HG03159 (cell line): ENCODE results near the gene SP100.
"Not testable (repeated sequence)": the region's sequence is repeated elsewhere in the genome, so short reads cannot be mapped to it uniquely, and the experiment has no call there.

ENCODE experiments used
- ATAC-seq: cut with Tn5 transposase; IDR thresholded peaks from one replicate; pipeline ENCODE4 v1.9.1; 2021; ENCODE audit warnings: mild to moderate bottlenecking, moderate library complexity; ENCODE audit not compliant: unreplicated experiment

The SP100 gene

DNA sequence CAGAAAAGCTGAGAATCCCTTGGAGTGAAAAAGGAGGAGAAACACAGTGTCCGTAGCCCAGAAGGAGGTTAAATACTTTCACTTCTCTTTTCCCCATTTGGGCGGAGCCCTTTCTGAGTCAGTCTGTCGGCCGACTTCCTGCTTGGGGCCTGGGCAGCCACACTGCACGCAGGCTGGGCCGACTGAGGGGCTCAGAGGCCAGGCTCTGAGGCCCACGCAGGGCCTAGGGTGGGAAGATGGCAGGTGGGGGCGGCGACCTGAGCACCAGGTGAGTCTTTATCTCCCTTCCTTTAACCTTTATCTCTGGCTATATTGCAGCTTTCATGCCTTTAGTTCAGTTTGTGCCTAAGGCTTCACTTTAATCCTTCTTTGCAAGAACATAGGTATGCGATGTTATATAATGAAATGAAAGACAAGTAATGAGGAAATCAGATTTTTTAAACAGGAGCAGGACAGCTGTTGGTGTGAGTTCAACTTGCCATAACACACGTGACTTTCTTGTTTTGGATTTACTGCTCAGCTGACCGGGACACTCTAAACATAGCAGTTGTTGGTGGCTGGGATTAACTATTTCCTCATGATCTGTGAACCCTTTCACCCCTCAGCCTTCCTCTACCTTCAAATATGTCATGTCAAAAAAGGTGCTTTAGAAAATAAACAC, at the start of gene SP100:
SP100 (plus strand) TSS at position 141 of the 661 bp plus-strand sequence; CDS start at position 237, 96 bp downstream.
- ATAC-seq, result peak; percentile 82

DNA sequence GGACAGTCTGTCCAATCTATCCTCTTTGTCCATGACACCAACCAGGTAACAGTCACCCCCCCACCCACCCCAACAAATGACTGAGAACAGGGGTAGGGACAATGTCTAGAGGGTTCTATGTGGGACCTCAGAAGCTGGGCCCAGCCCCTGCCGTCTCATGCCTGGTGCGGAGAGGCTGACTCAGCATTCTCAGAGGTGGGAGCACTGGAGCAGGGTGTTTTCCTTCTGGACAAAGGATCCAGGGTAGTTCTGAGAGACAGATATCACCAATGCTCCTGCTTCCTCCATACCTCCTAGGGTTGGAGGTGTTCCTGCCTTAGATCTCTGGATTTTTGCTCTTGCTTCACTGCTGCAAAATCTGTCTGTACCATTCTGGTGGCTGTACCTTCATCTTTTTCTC, 33.9 kb upstream of the SP100 start:
- no peak for ATAC-seq

DNA sequence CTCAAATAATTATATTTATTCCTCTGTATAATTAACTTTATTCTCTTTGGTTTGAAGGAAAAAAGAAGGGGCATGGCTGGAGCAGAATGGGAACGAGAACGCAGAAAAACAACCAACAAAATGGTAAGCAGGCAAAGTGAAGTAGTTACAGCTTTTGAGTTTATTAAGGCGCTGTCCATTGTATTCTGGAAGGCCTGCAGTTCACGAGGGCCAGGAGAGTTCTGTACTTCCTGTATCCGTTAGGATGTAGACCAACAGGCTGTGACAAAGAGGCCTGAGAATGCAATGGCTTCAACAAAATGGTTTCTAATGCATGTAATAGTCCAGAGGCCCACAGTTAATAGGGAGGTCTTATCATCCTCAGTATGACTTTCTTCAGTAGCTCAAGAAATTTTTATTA, 32.5 kb upstream of the SP100 start:
- no peak for ATAC-seq

DNA sequence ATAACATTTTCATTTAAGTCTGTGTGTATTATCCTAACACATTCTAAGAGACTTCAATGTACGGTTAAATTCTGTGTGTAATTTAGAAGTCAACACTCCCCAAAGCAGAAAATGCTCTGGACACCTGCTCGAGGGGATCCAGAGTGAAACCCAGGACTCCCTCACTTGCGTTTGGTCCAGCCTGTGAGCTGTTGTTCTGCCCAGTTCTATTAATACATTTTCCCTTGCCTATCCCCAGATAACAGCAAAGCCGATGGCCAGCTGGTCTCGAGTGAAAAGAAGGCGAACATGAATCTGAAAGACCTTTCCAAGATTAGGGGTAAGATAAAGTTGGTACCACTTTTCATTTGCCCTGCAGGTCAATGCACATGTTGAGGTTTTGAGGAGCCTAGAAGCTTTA, 31.0 kb upstream of the SP100 start:
- no peak for ATAC-seq

DNA sequence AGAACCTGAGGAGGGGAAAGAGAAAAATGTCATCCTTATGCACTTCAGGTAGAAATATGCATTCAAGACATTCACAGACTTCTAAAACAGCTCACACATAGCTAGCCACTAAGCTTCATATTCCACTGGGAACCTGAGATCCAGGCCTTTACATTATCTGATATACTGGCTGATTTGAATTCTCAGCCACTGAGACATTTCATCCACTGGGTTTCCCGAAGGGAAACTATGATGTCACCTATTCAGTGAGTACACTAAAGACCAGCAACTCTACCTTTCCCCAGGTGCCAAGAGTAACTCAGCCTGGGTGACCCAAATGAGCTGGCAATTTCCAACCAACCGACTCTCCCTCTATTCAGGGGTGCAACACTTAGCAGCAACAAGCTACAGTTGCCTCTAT, 21.7 kb upstream of the SP100 start:
- no peak for ATAC-seq

DNA sequence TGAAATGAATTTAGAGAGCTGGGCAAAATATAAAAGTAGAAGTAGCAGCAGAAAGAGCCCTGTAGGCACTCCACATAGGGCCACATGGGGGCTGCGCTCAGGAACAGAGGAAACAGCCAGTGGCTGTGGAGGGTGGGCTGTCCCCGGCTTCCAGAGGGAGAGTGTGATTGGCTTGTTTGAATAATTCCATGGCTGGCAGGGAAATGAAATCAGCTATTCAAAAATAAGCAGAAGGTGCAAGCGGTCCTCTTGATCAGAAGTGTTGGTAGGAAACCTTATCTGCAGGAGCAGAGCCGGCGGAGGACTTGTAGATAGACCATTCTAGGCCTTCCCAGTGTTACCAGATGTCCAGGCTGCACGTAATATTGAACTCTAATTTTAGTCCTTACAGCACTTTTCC, 17.3 kb upstream of the SP100 start:
- ATAC-seq, result not testable (repeated sequence)

DNA sequence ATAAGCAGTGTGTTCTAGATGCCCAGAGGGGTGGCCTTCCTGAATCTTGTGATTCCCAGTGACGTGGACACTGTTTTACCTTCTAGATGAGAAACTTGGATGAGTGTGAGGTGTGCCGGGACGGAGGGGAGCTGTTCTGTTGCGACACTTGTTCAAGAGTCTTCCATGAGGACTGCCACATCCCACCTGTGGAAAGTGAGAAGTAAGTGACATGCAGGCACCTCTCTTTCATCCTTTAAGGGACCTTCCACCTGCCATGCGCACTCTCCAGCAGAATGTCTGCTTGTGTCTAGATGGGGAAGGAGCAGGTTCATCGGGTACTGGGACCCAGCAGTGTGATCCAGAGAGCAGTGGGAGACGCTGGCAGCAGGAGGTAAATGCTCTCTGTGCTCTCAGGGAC, 16.0 kb upstream of the SP100 start:
- ATAC-seq, result no peak

DNA sequence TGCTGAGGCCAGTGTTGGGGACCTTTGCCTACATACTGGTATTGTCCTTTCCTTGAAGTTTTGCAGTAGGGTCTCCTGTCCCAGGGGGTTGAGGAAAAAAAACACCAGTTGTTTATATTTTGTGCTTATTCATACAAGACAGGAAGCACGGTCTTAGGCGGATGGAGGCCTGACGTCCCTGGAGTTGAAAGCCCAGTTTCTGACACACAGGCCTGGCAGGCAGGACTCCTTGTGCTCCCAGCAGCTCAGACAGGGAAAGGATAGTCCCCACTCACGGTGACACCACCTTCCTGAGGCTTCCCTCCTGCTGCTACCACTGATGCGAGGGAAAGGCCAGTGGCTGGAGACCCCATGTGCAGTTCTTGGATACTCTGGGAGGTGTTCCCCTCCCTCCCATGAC, 15.5 kb upstream of the SP100 start:
- ATAC-seq, result no peak

DNA sequence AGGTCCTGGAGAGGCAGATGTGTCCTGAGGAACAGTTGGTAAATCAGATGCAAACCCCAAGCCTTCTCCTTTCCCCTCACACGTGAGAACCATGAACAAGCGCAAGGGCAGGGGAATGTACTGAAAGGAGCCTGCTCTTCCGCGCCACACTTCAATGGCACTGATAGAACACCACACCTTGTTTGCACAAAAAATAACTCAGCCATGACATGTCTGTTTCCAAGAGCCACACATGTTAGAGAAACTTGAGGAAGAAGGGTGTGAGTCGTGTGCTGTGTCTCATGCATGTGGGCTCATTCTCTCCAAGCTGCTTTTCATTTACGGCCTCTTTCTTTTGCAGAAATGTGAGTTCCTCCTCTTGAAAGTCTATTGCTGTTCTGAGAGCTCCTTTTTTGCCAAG, 15.0 kb upstream of the SP100 start:
- ATAC-seq, result not testable (repeated sequence)

DNA sequence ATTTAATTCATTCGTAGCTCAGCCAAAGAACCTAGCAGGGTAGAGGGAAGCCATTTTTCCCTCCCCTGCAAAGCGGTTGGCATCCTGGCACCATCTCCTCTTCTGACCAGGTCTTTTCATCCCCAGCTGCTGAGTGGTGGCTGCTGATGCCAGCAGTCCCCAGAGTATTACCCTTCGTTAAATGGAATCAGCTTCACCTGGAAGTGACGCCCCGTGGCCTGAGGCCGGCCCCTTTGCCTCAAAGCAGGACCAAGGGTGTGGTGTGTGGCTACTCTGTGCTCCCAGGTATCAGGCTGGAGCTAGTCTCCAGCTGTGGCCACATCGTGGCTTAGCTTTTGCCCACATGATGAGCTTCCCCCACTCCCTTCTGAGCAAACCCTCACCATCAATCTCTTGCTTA, 12.3 kb upstream of the SP100 start:
- no peak for ATAC-seq

DNA sequence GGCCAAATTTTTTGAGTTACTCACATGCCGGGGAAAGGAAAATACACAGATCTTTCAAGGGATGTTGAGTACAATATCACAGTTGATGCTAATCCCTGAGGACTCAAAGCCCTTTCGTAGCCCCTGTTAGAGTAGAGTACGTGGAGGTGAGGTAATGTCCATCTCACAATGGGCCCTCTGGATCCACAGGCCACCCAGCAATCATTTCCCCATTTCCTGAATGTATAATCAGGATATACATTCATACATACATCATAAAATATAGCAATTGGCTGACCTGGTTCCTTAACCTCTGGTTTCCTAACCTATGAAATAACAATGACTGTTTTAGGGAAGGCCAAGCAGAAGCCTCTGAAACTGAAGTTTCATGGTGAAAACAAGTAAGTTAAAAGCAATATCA, 10.2 kb upstream of the SP100 start:
- ATAC-seq, result no peak

DNA sequence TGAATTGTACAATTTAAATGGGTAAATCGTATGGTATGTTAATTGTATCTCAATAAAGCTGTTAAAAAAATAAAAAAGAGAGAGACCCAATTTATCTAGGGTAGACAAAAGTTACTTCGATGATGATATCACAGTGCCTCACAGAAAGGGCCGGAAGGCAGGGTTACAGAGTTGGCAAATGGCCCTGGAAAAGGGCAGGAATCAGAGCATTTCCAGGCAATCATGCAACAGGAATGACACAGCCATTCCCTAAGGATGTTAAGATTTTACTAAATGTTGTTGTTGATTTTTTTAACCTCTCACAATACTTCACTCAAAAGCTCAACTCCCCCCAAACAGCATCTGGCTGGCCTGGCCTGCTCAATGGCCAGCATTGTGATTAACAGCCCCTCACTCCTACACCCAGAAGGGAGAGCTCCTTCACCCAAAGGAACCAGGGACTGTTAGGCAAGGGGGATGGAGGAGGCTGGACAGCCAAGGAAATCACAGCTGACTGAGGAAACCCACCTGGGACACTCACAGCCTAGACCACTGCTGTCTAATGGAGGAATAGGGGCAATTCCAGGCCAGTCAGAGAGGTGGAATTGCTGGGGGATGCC, 7.7 kb upstream of the SP100 start:
- ATAC-seq, result no peak

DNA sequence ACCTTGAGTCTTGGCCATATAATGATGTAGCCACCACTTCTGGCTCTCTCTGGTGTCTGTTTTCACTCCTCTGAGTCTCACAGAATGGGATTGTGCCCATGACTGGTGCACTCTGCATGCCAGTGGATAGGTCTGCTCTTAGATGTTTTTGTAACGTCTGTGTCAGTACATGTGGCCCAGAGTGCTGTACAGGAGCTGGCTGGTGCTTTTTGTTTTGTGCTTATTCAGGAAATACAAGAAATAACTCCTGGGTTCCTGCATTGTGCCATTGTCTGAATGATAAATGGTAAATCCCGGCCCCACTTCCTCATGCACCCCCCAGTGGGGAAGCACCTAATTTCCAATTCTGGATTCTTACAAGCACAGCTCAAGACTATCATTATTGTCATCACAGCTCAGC, 6.7 kb upstream of the SP100 start:
- not testable (repeated sequence) for ATAC-seq

DNA sequence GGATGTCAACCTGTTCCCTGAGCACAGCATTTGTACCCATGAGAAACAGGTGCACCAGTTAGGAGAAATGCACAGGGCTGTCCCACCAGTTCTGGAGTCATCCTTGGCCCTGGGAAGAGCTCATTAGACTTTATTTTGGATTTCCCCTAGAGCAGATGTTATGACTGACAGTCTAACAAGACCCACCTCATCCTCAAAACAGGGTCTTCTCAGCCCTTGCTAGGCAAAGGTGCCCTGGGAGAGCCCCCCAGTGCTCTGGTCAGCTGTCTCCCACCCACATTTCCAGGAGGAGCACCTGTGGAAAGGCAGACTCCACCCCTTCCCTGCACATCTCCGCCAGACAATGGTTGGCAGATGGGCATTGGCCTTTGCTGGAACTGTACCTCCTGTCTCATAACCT, 5.7 kb upstream of the SP100 start:
- no peak for ATAC-seq

DNA sequence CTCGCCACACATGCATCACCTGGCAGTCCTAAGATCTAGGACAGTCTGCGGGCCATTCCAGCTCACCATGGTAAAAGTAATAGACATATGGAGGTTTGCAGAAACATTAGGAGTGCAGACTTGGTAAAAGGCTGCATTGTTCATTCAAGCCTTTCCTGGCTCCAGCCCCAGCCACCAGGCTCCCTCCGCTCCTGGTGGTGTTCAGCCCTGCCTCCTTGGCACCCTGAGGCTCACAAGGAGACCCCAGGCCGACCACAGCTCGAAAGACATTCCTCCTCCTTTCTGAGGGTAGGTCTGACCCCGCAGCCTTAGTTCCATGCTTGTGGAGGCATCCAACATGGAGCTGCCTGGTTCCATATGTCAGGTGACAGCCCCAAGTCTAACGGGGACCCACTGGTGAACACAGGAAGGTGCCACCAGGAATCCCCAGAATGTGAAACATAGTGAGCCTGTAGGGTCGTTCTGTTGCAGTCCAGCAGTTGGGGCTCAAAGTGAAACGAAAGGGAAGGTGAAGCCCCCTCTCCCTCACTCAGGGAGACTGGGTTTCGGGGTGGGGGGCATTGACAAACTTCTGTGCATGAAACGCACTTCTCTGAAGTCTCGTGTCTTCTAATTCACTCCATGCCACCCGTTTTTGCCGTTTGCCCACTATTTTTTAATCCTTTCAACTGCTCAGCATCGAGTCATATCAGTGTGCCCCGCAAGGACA, 5.0 kb upstream of the SP100 start:
- no peak for ATAC-seq

DNA sequence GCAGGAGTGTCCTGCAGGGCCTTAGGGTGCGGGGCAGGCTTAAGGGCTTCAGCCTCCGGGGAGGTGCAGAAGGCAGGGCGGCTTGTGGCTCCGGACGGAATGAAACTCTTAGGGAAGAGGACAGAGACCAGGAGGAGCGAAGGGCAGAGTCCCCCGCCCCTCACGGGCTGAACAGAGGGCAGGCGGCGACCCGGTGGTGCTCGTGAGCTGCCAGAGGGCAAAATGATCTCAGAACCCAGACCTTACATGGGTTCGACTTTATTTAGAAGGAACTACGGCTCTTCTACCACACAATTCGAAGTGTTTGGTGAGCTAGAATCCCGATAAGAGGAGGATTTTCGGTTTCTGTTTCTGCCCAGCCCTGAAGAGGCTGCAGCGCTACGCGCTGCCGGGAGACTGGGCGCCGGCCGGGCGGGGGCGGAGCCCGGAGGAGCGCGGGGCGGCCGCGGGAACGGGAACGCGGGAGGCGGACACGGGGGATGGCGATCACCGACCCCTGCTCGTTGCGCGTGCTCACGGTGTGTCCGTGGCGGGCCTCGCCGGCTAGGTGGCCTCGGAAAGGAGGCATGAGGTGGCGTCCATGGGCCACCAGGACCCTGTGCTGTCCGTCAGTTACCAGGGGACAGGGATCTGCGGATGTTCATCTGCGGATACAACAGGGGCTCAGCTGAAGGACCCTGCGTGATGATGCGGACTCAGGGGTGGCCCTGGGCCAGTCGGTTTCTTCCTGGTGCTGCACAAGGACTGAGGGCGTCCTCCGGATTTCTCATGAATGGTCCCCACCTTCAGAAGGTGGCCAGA, 4.2 kb upstream of the SP100 start:
- peak; percentile 52 for ATAC-seq

DNA sequence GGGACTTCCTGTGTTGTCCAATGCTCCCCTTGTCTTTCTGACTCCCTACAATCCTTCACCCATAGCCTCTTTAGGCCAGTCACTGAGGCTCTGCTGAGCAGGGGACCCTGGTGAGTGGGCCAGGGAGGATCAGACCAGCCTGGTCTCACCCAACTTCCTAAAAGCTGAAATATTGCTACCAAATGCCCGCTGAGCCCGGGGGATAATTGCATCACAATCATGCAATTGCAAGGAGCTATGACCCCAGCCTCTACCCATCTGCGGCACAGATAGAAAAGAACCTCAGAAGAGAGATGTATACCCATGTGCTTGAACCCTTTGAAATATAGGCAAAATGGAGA, 3.7 kb upstream of the SP100 start:
- no peak for ATAC-seq

DNA sequence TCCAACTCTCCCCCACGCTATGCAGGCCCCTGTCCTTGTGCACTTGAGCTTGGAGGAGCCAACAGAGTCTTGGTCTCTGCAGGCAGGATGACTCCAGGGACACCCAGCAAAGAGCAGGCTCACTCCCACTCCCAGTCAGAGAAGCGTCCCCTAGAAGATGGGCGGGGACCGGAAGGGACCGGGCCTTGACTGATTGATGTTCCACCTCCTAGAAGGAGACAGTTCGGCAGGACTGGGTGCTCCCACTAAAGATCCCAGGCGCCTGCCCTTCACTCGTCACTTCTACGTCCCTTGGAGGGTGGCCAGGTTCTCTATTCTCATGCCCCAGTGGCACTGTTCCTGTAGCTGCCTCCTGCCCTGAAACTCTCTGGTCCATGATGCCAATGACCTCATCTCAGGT, 3.2 kb upstream of the SP100 start:
- ATAC-seq, result no peak

DNA sequence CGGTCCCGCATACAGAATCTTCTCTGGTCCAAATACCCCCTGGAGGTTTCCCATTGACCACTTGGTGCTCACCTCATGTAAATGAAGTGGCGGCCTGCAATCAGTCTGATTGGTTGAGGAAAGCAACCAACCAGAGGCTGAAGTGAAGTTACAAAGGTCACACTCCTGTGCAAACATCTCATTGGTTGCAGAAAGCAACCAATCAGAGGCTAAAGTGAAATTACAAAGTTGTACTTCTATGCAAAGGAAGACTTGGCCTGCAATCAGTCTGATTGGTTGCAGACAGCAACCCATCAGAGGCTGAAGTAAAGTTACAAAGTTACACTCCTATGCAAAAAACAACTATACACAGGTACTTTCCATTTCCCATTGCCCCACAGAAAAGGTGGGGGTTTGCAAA, 2.5 kb upstream of the SP100 start:
- no peak for ATAC-seq

DNA sequence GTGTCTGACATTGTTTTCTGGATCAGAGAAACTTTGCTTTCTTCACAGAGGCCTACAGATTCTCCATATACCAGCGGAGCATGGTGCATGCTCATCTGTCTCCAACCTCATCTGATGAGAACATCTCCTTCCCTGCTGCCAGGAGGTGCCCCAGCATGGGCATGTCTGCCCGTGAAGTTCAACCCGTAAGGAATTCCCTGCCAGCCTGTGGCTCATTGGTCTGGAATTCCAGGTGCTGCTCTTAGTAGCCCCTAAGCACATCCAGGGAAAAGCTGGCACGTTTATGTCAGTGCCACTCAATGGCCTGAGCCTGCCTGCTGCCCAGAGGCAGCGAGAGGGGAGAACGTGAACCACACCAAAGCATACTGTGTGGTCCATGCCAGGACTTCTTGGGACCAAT, 1.7 kb upstream of the SP100 start:
- ATAC-seq, result no peak

DNA sequence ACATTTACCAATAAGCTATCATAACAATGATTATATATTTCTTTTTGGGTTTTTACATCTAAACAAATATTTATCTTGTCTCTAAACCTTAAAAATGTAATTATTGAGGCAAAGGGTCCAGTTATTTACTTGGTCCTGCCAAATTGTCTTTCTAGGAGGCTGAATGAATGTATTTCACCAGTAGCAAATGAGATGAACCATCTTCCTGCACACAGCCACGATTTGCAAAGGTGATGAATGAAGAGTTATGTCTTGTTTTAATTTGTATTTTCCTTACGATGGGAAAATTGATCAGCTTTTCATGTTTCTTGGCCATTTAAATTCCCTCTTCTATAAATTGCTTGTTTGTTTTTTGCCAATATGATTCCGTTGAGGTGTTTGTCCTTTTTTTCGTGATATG, 1.4 kb downstream of the SP100 start:
- no peak for ATAC-seq
